GM12864 (cell line): ENCODE results near the gene LRRC74B.
"Not testable (repeated sequence)": the region's sequence is repeated elsewhere in the genome, so short reads cannot be mapped to it uniquely, and the experiment has no call there.

Experiments
- DNase-seq: peaks from one replicate; pipeline ENCODE4 v3.0.0-alpha.2; 2011; ENCODE audit warnings: low read depth
- H3K4me3 ChIP-seq: 2 replicates; pipeline ENCODE4 v1.5.1; 2011; ENCODE audit warnings: mild to moderate bottlenecking, low read depth, low read length, control low read depth
- TF ChIP-seq, protein P1 (sequence below): IDR thresholded peaks from 2 replicates; pipeline ENCODE4 v1.5.1; 2011; ENCODE audit warnings: low read depth, mild to moderate bottlenecking, moderate library complexity, low read length, control low read depth, inconsistent platforms; ENCODE audit errors: missing control alignments

The LRRC74B gene

DNA sequence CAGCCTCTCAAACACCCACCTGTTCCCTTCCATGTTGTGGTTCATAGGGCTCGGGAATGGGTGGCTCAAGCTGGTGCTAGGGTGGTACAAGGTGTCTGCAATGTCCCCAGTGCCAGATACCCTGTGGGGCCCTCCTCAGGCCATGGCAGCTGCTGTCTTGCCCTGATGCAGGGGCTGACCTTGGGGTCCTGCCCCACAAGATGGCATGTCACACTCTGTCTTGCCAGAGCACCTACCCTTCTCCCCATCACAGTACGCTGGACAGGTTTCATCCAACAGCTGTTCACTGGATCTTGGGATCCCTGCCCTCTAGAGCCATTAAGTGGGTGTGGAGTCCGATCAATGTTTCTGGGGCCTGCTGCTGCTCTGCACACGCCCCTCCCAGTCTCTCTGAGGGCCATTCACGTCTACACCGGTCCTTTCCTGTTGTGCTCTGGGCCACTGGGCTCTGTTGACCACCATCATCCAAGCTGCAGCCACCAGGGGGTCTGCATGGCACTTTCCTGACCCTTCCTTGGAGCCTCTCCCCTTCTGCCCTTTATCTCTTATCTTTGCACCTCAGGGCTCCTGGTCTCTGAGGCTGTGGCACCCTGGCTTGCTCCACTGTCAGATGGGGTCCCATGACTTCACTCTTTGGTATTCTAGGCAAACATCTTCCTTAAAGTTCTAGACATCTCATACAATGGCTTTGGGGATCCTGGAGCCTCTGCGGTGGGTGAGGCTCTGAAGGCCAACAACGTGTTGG is 7.1 kb downstream of the LRRC74B start:
- TF ChIP-seq, protein P1, sequence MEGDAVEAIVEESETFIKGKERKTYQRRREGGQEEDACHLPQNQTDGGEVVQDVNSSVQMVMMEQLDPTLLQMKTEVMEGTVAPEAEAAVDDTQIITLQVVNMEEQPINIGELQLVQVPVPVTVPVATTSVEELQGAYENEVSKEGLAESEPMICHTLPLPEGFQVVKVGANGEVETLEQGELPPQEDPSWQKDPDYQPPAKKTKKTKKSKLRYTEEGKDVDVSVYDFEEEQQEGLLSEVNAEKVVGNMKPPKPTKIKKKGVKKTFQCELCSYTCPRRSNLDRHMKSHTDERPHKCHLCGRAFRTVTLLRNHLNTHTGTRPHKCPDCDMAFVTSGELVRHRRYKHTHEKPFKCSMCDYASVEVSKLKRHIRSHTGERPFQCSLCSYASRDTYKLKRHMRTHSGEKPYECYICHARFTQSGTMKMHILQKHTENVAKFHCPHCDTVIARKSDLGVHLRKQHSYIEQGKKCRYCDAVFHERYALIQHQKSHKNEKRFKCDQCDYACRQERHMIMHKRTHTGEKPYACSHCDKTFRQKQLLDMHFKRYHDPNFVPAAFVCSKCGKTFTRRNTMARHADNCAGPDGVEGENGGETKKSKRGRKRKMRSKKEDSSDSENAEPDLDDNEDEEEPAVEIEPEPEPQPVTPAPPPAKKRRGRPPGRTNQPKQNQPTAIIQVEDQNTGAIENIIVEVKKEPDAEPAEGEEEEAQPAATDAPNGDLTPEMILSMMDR = no peak
- DNase-seq = no peak
- H3K4me3 ChIP-seq = no peak overlapping the region

DNA sequence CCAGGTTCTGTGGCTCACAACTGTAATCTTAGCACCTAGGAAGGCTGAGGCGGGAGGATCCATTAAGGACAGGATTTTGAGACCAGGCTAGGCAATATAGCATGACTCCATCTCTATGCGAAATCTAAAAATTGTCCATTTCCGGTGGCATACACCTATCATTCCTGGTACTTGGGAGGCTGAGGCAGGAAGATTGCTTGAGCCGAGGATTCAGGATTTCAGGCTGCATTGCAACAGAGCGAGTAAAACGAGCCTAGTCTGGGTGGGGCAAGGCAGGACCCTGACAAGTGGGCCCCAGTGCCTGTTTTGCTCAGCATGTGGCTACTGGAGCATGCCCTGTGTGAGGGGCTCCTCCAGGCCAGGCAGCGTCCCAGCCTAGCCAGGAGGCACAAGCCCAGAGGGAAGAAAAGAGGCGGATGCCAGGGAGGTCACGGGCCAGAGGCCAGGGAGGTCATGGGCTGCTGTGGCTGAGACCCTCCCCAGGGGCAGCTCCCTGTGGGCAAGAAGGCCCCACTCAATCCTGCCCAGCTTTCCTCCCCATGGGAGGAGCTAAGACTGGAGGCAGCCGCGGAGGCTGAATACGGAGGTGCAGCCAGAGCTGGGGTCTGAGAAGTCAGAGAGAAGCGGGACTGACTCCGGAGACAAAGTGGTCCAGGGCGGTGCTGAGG is 8.4 kb downstream of the LRRC74B start:
- TF ChIP-seq, protein P1 = no peak
- DNase-seq = no peak
- H3K4me3 ChIP-seq = no peak overlapping the region

GRCh38 chr22:21054714-21055563 is 9.2 kb downstream of the LRRC74B start:
- TF ChIP-seq, protein P1 = no peak
- no peak overlapping the region for H3K4me3 ChIP-seq
- DNase-seq = no peak

DNA sequence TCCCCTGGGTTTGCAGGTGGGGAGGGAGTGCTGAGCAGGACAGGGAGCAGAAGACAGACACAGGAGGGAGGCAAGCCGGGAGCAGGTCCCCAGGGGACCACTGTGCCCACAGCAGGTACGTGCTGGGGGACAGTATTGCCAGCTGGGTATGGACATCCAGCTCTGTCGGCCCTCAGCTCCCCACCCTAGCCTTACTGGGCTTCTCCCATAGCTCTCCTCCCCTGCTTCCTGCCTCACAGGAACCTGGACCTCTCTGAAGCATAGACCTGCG is 9.8 kb downstream of the LRRC74B start:
- no peak for DNase-seq
- no peak overlapping the region for H3K4me3 ChIP-seq
- TF ChIP-seq, protein P1 = no peak

DNA sequence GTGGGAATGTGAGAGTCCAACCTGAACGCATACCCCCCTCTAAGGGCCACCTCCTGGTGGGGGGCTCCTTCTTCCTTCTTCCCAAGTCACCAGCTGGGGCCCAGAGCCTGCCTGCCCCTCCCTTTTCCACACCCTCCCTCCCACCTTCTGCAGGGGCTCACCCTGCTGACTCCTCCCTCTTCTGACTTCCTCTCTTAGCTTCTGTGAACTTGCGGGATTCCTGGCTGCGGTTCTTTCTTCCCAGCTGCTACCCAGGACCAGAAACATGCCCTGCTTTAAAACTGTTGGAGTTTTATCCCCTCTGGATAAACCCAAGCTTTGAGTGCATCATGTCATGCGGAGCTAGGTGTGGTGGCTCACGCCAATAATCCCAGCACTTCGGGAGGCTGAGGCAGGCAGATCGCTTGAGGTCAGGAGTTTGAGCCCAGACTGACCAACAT is 10.2 kb downstream of the LRRC74B start:
- TF ChIP-seq, protein P1 = no peak
- H3K4me3 ChIP-seq = no peak overlapping the region

GRCh38 chr22:21060363-21060762 is 14.6 kb downstream of the LRRC74B start:
- H3K4me3 ChIP-seq, DNase-seq: not testable (repeated sequence)

More for the DNA sequence above, 10.2 kb downstream of the LRRC74B start:
- no peak for DNase-seq

DNA sequence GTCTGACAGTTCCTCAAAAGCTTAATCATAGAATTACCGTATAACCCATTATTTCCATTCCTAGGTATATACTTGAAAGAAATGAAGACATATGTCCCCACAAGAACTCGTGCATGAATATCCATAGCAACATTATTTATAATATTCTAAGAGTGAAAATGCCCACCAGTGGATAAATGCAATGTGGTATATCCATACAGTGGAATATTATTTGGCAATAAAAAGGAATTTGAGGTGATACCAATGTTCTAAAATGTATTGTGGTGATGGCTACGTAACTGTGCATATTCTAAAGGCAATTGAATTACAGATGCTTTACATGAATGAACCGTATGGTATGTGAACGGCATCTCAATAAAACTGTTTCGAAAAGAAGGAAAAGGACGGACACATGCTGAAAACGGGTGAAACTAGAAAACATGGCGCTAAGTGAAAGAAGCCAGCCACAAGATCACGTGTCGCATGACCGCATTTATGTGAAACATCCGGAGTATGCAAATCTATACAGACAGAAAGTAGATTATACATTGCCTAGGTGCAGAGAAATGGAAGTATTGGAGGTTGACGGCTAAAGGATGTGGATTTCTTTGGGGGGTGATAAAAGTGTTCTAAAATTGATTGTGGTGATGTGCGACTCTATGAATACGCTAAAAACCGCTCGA is 16.0 kb downstream of the LRRC74B start:
- DNase-seq, H3K4me3 ChIP-seq: not testable (repeated sequence)

DNA sequence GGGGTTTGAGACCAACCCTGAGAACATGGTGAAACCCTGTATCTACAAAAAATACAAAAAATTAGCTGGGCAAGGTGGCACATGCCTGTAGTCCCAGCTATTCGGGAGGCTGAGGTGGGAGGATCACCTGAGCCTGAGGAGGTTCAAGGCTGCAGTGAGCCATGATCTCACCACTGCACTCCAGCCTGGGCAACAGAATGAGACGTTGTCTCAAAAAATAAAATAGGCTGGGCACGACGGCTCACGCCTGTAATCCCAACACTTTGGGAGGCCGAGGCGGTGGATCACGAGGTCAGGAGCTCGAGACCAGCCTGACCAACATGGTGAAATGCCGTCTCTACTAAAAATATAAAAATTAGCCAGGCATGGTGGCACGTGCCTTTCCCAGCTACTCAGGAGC is 18.7 kb downstream of the LRRC74B start:
- DNase-seq, H3K4me3 ChIP-seq: not testable (repeated sequence)
